Measurements from ENCODE around the gene ZNF74.

DNA sequence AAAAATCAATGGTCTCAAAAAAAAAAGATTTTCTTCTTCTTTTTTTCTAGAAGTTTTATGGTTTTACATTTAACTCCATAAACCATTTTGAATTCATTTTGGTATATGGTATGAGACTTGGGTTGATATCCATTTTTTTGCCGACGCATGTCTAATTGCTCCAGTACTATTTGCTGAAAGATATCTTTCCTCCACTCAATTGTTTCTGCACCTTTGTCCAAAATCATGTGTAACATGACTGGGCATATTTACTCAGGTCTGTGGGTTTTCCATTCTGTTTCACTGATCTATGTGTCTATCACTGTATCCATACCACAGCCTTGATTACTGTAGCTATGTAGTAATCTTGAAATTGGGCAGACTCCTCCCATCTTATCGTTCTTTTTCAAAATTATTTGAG lies 59.3 kb downstream of the ZNF74 start:
- TF ChIP-seq, protein P1, sequence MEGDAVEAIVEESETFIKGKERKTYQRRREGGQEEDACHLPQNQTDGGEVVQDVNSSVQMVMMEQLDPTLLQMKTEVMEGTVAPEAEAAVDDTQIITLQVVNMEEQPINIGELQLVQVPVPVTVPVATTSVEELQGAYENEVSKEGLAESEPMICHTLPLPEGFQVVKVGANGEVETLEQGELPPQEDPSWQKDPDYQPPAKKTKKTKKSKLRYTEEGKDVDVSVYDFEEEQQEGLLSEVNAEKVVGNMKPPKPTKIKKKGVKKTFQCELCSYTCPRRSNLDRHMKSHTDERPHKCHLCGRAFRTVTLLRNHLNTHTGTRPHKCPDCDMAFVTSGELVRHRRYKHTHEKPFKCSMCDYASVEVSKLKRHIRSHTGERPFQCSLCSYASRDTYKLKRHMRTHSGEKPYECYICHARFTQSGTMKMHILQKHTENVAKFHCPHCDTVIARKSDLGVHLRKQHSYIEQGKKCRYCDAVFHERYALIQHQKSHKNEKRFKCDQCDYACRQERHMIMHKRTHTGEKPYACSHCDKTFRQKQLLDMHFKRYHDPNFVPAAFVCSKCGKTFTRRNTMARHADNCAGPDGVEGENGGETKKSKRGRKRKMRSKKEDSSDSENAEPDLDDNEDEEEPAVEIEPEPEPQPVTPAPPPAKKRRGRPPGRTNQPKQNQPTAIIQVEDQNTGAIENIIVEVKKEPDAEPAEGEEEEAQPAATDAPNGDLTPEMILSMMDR (IDR thresholded peaks at IDR 0.05): no peak
- TF ChIP-seq ZC3H11A (IDR thresholded peaks at IDR 0.05) (no peak), MYC (IDR thresholded peaks at IDR 0.05; ENCODE audit: borderline replicate concordance, low read length) (no peak), ESRRA (IDR thresholded peaks at IDR 0.05; ENCODE audit: borderline replicate concordance, low read length) (no peak), TP53 (CRISPR knock-in tag; IDR thresholded peaks at IDR 0.05) (no peak), POLR2A (IDR thresholded peaks at IDR 0.05; ENCODE audit: low read length) (no peak), PHF8 (IDR thresholded peaks at IDR 0.05; ENCODE audit: borderline replicate concordance, low read depth) (no peak), SMC3 (IDR thresholded peaks at IDR 0.05) (no peak), CBX8 (IDR thresholded peaks at IDR 0.05) (no peak)
- TF ChIP-seq, protein P2, sequence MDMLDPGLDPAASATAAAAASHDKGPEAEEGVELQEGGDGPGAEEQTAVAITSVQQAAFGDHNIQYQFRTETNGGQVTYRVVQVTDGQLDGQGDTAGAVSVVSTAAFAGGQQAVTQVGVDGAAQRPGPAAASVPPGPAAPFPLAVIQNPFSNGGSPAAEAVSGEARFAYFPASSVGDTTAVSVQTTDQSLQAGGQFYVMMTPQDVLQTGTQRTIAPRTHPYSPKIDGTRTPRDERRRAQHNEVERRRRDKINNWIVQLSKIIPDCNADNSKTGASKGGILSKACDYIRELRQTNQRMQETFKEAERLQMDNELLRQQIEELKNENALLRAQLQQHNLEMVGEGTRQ (IDR thresholded peaks at IDR 0.05): no peak
